Astrocyte of the hippocampus (primary cell): ENCODE measurements around the gene B3GNT5.

Source experiments
- DNase-seq: peaks from one replicate; pipeline ENCODE4 v3.0.0; 2011; ENCODE audit warnings: low read depth, low spot score

B3GNT5 gene

GRCh38 chr3:183252973-183253527 is at the start of gene B3GNT5:
Gene B3GNT5 (plus strand): TSS chr3:183253253. CDS start chr3:183269799, 16,546 bp downstream.
- no peak for DNase-seq

GRCh38 chr3:183203670-183204069 is 49.4 kb upstream of the B3GNT5 start:
- DNase-seq = no peak

- DNase-seq = no peak
Measured at GRCh38 chr3:183208260-183208659, 44.8 kb upstream of the B3GNT5 start.

GRCh38 chr3:183208800-183209199 is 44.3 kb upstream of the B3GNT5 start:
- no peak for DNase-seq

- DNase-seq = no peak
Measured at GRCh38 chr3:183210341-183210740, 42.7 kb upstream of the B3GNT5 start.

GRCh38 chr3:183210862-183211341 is 42.2 kb upstream of the B3GNT5 start:
- no peak for DNase-seq

- DNase-seq = no peak
Measured at GRCh38 chr3:183211352-183211751, 41.7 kb upstream of the B3GNT5 start.

- no peak for DNase-seq
Measured at GRCh38 chr3:183212096-183212495, 41.0 kb upstream of the B3GNT5 start.

- no peak for DNase-seq
Measured at GRCh38 chr3:183212565-183212964, 40.5 kb upstream of the B3GNT5 start.

- no peak for DNase-seq
Measured at GRCh38 chr3:183213415-183214276, 39.4 kb upstream of the B3GNT5 start.

- DNase-seq = no peak
Measured at GRCh38 chr3:183214277-183214612, 38.8 kb upstream of the B3GNT5 start.

GRCh38 chr3:183215591-183216202 is 37.4 kb upstream of the B3GNT5 start:
- no peak for DNase-seq

- no peak for DNase-seq
Measured at GRCh38 chr3:183217548-183218332, 35.3 kb upstream of the B3GNT5 start.

- DNase-seq = no peak
Measured at GRCh38 chr3:183218826-183219225, 34.2 kb upstream of the B3GNT5 start.

GRCh38 chr3:183220828-183221227 is 32.2 kb upstream of the B3GNT5 start:
- no peak for DNase-seq

GRCh38 chr3:183222631-183223235 is 30.3 kb upstream of the B3GNT5 start:
- DNase-seq = no peak

GRCh38 chr3:183224180-183224970 is 28.7 kb upstream of the B3GNT5 start:
- no peak for DNase-seq

GRCh38 chr3:183226333-183226890 is 26.6 kb upstream of the B3GNT5 start:
- DNase-seq = no peak

- DNase-seq = no peak
Measured at GRCh38 chr3:183227586-183227985, 25.5 kb upstream of the B3GNT5 start.

- no peak for DNase-seq
Measured at GRCh38 chr3:183229178-183229577, 23.9 kb upstream of the B3GNT5 start.
